IgD-negative memory B cell (primary cell): ENCODE results near the gene DHRS7B. TPM values are rescaled to one million over a fixed set of nuclear protein-coding genes. Genes with fewer than 3 reads are reported as not detected.

ENCODE experiments used
- H3K27ac Mint-ChIP-seq, 3 donors: one replicate each; pipeline ENCODE4 v1.8.0; 2020 to 2022; ENCODE audit warnings: mild to moderate bottlenecking in 3 of 3, mixed read lengths in 3 of 3, moderate library complexity in 1 of 3
- H3K27me3 Mint-ChIP-seq: one replicate; pipeline ENCODE4 v1.8.0; 2021; ENCODE audit warnings: mixed read lengths
- H3K36me3 Mint-ChIP-seq: one replicate; pipeline ENCODE4 v1.8.0; 2020; ENCODE audit warnings: mild to moderate bottlenecking, mixed read lengths
- H3K4me1 Mint-ChIP-seq, 3 donors: one replicate each; pipeline ENCODE4 v1.8.0; 2020 to 2022; ENCODE audit warnings: mixed read lengths in 3 of 3, mild to moderate bottlenecking in 1 of 3
- H3K4me3 Mint-ChIP-seq, 4 donors: one replicate each; pipeline ENCODE4 v1.8.0; 2020 to 2022; ENCODE audit warnings: mild to moderate bottlenecking in 4 of 4, mixed read lengths in 4 of 4, moderate library complexity in 3 of 4
- H3K9me3 Mint-ChIP-seq, 3 donors: one replicate each; pipeline ENCODE4 v1.8.0; 2020 to 2021; ENCODE audit warnings: mixed read lengths in 3 of 3, mild to moderate bottlenecking in 1 of 3
- polyA plus RNA-seq: library from polyadenylated mRNA; unstranded; fragments of 300-500 nt; fragmentation: Illumina TruSeq; gene quantifications from one replicate; pipeline ENCODE4 v1.2.3, GENCODE V29; 2021

The DHRS7B gene
- polyA plus RNA-seq, 1 donor from 2014 or later, result 13.3 TPM

DNA sequence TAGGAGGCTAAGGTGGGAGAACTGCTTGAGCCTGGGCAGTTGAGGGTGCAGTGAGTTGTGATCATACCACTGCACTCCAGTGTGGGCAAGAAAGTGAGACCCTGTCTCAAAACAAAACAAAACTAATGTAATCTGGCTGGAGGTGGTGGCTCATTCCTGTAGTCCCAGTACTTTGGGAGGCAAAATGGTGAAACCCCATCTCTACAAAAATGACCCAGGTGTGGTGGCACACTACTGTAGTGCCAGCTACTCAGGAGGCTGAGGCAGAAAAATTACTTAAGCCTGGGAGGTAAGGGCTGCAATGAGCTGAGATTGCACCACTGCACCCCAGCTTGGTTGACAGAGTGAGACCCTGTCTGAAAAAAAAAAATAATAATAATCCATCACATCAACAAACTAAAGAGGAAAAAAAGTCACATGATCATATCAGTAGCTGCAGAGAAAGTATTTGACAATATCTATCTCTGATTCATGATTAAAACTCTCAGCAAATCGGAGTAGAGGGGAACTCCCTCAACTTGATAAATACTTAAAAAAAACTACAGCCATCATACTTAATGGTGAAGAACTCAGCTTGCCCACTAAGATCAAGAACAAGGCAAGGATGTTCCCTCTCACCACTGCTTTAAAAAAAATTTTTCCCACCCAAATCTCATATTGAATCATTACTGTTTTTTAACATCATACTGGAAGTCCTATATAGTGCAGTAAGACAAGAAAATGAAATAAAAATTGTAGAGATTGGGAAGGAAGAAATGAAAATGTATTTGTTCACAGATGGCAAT, 31.0 kb downstream of the DHRS7B start:
- H3K4me1 Mint-ChIP-seq, result peaks cover 0 to 9% (median 2%) of the 10 kb centered on the region in 3 donors
- H3K27ac Mint-ChIP-seq, result no peak overlapping the region
- peaks cover 8 to 26% (median 8%) of the 10 kb centered on the region in 3 donors for H3K9me3 Mint-ChIP-seq
- no peaks in the 10 kb centered on the region for H3K27me3 Mint-ChIP-seq
- H3K36me3 Mint-ChIP-seq, result peaks cover 2% of the 10 kb centered on the region
- H3K4me3 Mint-ChIP-seq, result peak overlapping the region in 1 of 4 donors; percentile 48

DNA sequence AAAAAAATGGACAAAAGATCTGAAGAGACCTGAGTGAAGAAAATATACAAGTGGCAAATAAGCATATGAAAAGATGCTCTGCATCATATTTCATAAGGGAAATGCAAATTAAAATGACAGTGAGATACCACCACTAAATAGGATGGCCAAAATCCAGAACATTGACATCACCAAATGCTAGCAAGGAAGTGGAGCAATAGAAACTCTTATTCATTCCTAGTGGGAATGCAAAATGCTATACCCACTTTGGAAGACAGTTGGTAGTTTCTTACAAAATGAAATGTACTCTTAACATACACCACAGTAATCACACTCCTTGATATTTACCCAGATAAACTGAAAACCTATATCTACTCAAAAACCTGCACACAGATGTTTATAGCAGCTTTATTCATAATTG, 33.6 kb downstream of the DHRS7B start:
- Mint-ChIP-seq H3K36me3 (no peaks in the 10 kb centered on the region), H3K27ac (no peak overlapping the region), H3K4me1 (peaks cover 0 to 4% (median 2%) of the 10 kb centered on the region in 3 donors), H3K9me3 (peaks cover 2 to 4% (median 3%) of the 10 kb centered on the region in 3 donors), H3K27me3 (no peaks in the 10 kb centered on the region), H3K4me3 (no peak overlapping the region)

DNA sequence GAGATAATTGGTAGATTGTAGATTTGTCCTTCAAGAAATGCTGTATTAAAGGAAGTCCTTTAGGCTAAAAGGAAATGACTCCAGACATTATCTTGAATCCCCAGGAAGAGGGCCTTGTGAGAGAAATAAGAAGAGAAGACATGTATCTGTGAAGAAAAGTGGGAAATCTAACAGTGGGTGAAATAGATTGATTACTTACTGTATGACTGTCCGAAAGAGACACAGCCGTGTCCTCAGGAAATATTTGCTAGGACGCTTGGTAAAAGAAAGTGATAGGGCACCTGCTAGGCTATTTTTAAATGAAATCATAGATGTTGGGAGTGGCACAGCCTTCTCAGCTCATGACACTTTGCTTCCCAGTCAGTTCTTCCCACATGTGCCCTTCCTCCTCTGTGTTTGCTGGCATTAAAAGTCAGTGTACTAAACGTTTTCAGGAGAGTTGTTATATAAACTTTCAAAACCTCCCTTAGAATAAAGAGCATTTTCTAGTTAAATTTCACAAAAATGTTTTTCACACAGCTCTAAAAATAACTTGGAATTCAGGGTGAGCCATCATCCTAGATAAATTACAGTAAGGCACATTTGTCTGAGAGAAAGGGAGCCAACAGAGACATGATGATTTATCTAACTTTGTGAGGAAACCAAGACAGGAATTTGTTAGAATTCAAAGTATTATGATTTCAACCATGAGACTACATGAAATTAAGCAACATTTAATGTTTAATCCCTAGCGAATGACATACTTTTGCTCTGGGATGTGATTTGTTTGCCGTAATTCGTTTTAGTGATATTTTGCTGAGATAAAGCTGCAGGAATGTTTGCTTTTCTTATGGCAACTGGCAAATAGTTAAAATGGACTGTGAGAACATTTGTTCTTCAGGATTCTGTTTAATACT, 35.0 kb downstream of the DHRS7B start:
- H3K27me3 Mint-ChIP-seq, result no peaks in the 10 kb centered on the region

DNA sequence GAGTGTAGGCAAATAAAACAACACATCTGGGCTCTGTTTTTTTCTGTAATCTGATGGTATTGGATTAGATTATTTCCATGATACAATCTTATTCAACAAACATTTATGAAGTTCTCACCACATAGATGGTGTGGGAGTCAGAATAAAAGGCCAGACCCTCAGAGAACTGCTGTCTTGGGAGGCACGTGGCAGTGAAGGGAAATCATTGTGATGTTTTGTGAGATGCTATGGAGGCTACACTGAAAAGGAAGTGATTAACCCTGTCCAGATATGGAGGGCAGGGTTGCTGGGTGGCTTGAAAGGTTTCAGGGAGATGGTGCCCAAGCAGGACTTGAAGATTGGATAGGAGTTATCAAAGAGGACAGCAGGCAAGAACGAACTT, 35.6 kb downstream of the DHRS7B start:
- Mint-ChIP-seq H3K36me3 (no peaks in the 10 kb centered on the region), H3K4me1 (peaks cover 0 to 4% (median 2%) of the 10 kb centered on the region in 3 donors), H3K27ac (no peak overlapping the region), H3K9me3 (no peaks in the 10 kb centered on the region), H3K4me3 (no peak overlapping the region), H3K27me3 (no peaks in the 10 kb centered on the region)

More for the DNA sequence above, 35.0 kb downstream of the DHRS7B start:
- Mint-ChIP-seq H3K4me1 (peaks cover 0 to 4% (median 2%) of the 10 kb centered on the region in 3 donors), H3K36me3 (no peaks in the 10 kb centered on the region), H3K9me3 (peaks cover 0 to 2% (median 0%) of the 10 kb centered on the region in 3 donors), H3K27ac (no peak overlapping the region), H3K4me3 (no peak overlapping the region)

DNA sequence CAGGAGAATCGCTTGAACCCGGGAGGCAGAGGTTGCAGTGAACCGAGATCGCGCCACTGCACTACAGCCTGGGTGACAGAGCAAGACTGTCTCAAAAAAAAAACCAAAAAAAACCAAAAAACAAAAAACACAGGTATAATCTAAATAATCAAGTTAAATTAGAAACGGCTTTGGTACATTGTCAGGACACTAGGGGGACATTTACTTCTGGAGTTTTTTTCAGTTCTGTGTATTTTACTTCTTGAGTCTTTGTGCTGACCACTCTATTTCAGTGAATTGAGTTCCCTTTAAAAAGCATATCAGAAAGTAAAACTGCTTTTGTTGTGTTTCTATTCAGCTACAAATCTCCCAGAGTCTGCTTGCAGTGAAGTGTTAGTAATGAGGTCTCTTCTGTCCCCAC, 36.3 kb downstream of the DHRS7B start:
- no peaks in the 10 kb centered on the region for H3K36me3 Mint-ChIP-seq
- H3K27ac Mint-ChIP-seq, result no peak overlapping the region
- H3K27me3 Mint-ChIP-seq, result no peaks in the 10 kb centered on the region
- H3K4me1 Mint-ChIP-seq, result peaks cover 0 to 4% (median 2%) of the 10 kb centered on the region in 3 donors
- no peaks in the 10 kb centered on the region for H3K9me3 Mint-ChIP-seq
- H3K4me3 Mint-ChIP-seq, result no peak overlapping the region

DNA sequence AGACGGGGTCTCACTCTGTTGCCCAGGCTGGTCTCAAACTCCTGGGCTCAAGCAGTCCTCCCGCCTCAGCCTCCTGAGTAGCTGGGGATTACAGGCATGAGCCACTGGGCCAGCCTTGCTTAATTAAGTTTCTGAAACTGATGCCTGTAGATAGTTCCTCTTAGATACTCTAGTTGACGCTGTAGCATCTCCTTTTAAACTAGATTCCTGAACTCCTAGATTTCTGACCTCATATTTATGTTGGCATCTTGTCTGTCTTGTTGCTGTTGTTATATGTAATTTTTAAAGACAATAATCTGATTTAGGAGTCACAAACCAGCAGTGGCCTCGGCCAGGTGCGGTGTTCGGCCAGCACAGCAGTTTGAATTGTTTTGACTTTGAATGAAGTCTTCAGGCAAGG, 37.5 kb downstream of the DHRS7B start:
- Mint-ChIP-seq H3K27ac (no peak overlapping the region), H3K9me3 (no peaks in the 10 kb centered on the region), H3K4me1 (peaks cover 0 to 4% (median 0%) of the 10 kb centered on the region in 3 donors), H3K4me3 (no peak overlapping the region), H3K27me3 (no peaks in the 10 kb centered on the region), H3K36me3 (no peaks in the 10 kb centered on the region)

DNA sequence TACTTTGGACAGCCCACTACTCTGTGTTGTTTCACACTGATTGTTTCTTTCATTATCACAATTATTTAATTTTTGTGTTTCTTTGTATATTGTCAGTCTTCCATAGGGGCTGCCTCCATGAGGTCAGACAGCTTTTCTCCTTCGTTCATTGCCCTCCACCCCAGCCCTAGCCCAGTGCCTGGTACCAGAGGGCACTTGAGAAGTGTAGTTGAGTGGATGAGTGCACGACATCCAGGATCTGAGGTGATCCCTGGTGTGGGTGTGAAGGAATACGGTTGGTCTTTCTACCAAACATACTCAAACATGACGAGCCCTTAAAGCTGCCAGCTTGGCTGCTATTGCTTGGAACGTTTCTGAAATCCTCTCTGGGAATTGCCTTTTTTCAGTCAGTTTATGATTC, 37.9 kb downstream of the DHRS7B start:
- peaks cover 0 to 4% (median 0%) of the 10 kb centered on the region in 3 donors for H3K4me1 Mint-ChIP-seq
- H3K36me3 Mint-ChIP-seq, result no peaks in the 10 kb centered on the region
- no peaks in the 10 kb centered on the region for H3K9me3 Mint-ChIP-seq
- no peak overlapping the region for H3K4me3 Mint-ChIP-seq
- H3K27ac Mint-ChIP-seq, result no peak overlapping the region
- no peaks in the 10 kb centered on the region for H3K27me3 Mint-ChIP-seq

DNA sequence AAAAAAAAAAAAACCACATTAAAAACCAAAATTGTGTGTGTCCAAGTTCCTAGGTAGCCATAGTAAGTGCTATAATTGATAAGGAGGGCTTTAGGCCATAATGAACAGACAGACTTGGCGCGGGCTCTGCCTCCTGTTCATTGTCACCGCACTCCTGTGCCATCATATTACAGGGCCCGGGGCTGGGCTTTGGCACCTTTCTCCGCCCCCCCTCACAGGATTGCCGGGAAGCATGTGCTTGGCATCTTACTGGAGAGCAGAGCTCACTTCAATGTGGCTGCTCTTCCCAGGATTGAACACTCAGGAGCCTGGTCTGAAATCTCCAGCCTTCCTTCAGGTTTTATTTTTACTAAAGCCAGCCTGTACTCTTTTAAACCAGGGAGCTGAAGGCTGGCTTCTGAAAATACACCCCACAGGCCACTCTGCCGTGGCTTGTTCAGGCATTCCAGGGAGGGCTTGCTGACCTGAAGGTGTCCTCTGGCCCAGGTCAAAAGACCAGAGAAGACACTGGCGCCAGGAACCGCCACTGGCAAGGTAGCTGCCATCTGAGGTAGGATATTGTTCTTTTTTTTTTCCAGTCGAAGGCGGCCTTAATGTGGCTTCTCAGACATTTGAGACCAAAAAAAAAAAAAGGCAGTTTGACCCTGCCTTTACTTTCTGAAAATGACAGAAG, 39.3 kb downstream of the DHRS7B start:
- no peaks in the 10 kb centered on the region for H3K9me3 Mint-ChIP-seq
- H3K27ac Mint-ChIP-seq, result no peak overlapping the region
- no peaks in the 10 kb centered on the region for H3K36me3 Mint-ChIP-seq

DNA sequence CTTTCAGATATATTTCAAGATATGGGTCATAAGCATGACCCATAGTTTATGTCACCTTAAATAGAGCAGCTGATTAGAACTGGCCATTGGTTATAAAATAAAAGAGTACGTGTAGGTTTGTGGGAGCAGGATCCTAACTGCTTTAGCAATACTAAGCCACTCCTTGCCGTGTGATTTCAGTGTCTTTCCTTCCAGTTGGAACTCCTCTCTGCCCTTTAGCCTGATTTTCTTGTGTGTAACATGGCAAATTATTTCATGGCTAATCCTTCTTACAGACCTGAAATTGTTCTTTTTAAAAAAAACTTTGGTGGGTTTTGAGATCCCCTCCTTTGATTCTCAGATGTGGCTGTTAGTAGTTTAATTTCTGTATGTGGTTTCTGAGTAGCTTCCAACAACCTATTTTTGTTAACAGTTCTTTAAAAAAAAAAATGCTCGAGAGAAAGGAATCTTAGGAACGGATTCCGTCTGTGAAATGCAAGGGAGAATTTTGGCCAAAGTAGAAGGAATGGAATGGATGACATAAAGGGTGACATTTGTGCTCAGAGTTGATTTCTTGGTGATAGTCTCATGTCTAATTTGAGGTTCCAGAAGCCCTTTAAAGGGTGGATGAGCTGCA, 39.9 kb downstream of the DHRS7B start:
- H3K4me3 Mint-ChIP-seq, result no peak overlapping the region
- H3K4me1 Mint-ChIP-seq, result peaks cover 7 to 21% (median 12%) of the 10 kb centered on the region in 3 donors
- peaks cover 2% of the 10 kb centered on the region for H3K36me3 Mint-ChIP-seq
- H3K27ac Mint-ChIP-seq, result no peak overlapping the region
- H3K9me3 Mint-ChIP-seq, result no peaks in the 10 kb centered on the region
- no peaks in the 10 kb centered on the region for H3K27me3 Mint-ChIP-seq

More for the DNA sequence above, 39.3 kb downstream of the DHRS7B start:
- Mint-ChIP-seq H3K4me3 (no peak overlapping the region), H3K4me1 (peaks cover under 1 to 15% (median 5%) of the 10 kb centered on the region in 3 donors), H3K27me3 (no peaks in the 10 kb centered on the region)

DNA sequence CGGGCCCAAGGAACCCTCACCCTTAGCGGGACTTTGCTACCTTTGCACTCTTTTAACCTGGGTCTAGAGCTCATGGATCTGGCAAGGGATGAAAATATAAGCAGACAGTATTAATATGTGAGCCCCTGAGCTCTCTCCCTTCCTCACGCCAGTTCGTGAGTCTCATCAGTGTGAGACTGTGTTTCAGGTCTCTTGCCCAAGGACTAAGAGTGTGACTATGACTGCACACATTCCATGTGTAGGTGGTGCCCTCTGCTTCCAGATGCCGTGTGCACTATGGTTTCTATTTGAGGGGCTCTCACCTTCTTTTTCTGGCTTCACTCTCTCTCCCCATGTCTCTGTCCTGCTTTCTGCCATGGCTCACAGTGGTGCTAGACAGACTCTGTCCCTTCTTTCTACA, 40.5 kb downstream of the DHRS7B start:
- no peaks in the 10 kb centered on the region for H3K9me3 Mint-ChIP-seq
- no peaks in the 10 kb centered on the region for H3K27me3 Mint-ChIP-seq
- no peak overlapping the region for H3K27ac Mint-ChIP-seq
- peaks cover 11 to 22% (median 15%) of the 10 kb centered on the region in 3 donors for H3K4me1 Mint-ChIP-seq
- no peak overlapping the region for H3K4me3 Mint-ChIP-seq
- H3K36me3 Mint-ChIP-seq, result peaks cover 3% of the 10 kb centered on the region

DNA sequence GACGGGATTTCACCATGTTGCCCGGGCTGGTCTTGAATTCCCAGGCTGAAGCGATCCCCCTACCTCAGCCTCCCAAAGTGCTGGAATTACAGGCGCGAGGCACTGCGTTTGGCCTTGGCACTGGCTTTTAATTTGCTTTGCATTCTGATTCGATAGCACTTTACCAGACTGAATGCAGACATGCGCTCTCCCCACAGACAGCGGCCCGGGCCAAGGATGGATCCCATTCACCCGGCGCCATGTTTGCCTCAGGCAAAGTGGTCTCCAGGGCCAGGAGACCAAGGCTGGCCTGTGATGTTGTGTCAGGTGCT, 41.7 kb downstream of the DHRS7B start:
- Mint-ChIP-seq H3K9me3 (no peaks in the 10 kb centered on the region), H3K27ac (peak overlapping the region in 1 of 3 donors; percentile 72), H3K36me3 (peaks cover 8% of the 10 kb centered on the region), H3K27me3 (no peaks in the 10 kb centered on the region), H3K4me3 (no peak overlapping the region), H3K4me1 (peaks cover 11 to 18% (median 15%) of the 10 kb centered on the region in 3 donors)

DNA sequence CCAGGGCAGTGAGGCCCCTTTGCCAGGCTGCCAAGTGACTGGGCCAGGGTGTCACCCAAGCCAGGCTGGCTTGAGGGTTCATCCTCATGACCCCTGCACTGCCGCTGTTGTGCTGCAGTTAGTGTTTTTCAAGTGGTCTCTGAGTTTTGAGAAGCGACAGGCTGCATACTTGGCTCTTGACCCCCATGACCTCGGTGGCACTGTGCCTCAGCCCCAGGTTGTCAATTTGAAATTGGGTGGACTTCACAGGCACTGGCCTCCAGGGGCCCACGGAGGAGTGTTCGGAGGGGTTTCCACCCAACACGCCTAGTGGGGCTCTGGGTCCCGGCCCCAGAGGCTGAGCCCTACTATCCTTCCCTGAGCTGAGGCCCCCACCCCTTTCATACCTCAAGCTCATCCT, 42.7 kb downstream of the DHRS7B start:
- Mint-ChIP-seq H3K27me3 (no peaks in the 10 kb centered on the region), H3K9me3 (no peaks in the 10 kb centered on the region), H3K36me3 (peaks cover 11% of the 10 kb centered on the region), H3K27ac (no peak overlapping the region), H3K4me3 (peak overlapping the region in 1 of 4 donors; percentile 47), H3K4me1 (peaks cover 11 to 18% (median 15%) of the 10 kb centered on the region in 3 donors)

DNA sequence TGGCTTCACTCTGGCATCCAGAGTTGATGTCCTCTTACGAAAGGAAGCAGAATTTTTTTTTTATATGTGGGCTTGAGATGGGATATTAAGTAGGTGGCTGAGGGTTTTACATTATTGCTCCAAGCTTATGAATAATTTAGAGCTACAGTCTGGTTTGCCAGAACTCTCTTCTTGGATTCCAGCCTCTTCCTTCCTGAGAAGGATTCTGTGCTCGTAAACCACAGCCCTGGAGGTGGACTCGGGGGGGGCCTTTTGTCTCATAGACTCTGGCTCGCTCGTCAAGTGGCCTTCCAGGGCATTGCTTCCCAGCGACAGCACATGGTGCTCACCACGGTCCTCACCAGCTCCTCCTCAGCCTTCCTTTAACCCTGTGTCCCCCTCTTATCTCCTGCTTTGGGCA, 44.0 kb downstream of the DHRS7B start:
- H3K27ac Mint-ChIP-seq, result no peak overlapping the region
- peak overlapping the region in 1 of 4 donors; percentile 53 for H3K4me3 Mint-ChIP-seq
- H3K36me3 Mint-ChIP-seq, result peaks cover 11% of the 10 kb centered on the region

DNA sequence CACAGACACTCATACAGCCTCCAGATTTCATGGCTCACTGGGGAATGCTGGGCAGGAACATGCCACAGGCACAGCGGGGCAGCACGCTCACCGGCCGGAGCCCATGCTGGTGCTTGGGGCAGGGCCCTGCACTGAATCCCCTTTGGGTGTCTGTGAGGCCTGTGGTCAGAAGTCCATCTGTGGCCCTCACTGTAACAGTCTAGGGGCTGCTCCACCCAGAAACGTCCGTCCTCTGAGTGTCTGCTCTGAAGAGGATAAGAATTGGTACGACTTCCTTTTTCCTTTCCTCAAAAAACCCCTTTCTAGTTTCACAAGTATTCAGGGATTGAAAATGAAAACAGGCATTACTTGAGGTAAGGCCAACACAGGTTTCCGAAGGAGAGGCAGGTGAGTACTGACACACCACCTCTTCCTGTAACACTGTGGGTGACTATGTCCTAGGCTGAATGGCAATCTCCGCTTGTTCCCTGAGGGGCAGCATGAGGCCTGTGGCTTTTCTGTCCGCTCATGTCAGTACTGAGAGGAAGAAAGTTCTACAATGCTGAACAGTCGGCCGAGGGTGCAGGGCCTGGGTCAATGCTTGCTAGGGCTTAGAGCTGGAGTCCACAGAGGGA, 44.7 kb downstream of the DHRS7B start:
- peak overlapping the region in 2 of 4 donors; percentile 5 to 81 for H3K4me3 Mint-ChIP-seq

More for the DNA sequence above, 44.0 kb downstream of the DHRS7B start:
- H3K27me3 Mint-ChIP-seq, result no peaks in the 10 kb centered on the region
- H3K9me3 Mint-ChIP-seq, result no peaks in the 10 kb centered on the region
- peaks cover 11 to 18% (median 15%) of the 10 kb centered on the region in 3 donors for H3K4me1 Mint-ChIP-seq

More for the DNA sequence above, 44.7 kb downstream of the DHRS7B start:
- H3K36me3 Mint-ChIP-seq, result peaks cover 11% of the 10 kb centered on the region
- H3K4me1 Mint-ChIP-seq, result peaks cover 11 to 18% (median 15%) of the 10 kb centered on the region in 3 donors
- no peaks in the 10 kb centered on the region for H3K27me3 Mint-ChIP-seq
- no peaks in the 10 kb centered on the region for H3K9me3 Mint-ChIP-seq
- peak overlapping the region; percentile 21 to 67 (median 41) for H3K27ac Mint-ChIP-seq
